Liver (tissue), 9 donors: ENCODE results near the gene SLMAP. TPM values are rescaled to one million over a fixed set of nuclear protein-coding genes. Genes with fewer than 3 reads are reported as not detected.

Experiments
- DNase-seq: peaks from one replicate; pipeline ENCODE4 v3.0.0-alpha.2; 2017; ENCODE audit warnings: low spot score
- H3K27ac ChIP-seq, 2 donors: one replicate each; pipeline ENCODE4 v1.7.0; 2013; ENCODE audit warnings: inconsistent platforms in 2 of 2, low read length in 2 of 2, control low read depth in 1 of 2, low read depth in 1 of 2, mild to moderate bottlenecking in 1 of 2
- H3K27me3 ChIP-seq, 4 donors: one replicate each; pipeline versions ENCODE4 v1.6.1 to v1.7.0; 2013; ENCODE audit warnings: low read length in 3 of 4, inconsistent platforms in 1 of 4, mild to moderate bottlenecking in 1 of 4, moderate library complexity in 1 of 4; ENCODE audit not compliant: control insufficient read depth in 4 of 4, insufficient read depth in 4 of 4
- H3K36me3 ChIP-seq, 4 donors: one replicate each; pipeline versions ENCODE4 v1.6.1 to v1.7.0; 2013; ENCODE audit warnings: low read length in 3 of 4, mild to moderate bottlenecking in 3 of 4, low read depth in 1 of 4, moderate library complexity in 1 of 4; ENCODE audit not compliant: control insufficient read depth in 4 of 4, insufficient read depth in 3 of 4
- H3K4me1 ChIP-seq, 4 donors: one replicate each; pipeline versions ENCODE4 v1.6.1 to v1.7.0; 2013; ENCODE audit warnings: low read length in 3 of 4, mild to moderate bottlenecking in 3 of 4, moderate library complexity in 1 of 4; ENCODE audit not compliant: control insufficient read depth in 4 of 4, insufficient read depth in 4 of 4
- H3K4me3 ChIP-seq, 3 donors: one replicate each; pipeline versions ENCODE4 v1.6.1 to v1.7.0; 2013; ENCODE audit warnings: low read length in 3 of 3, control low read depth in 1 of 3, low read depth in 1 of 3, mild to moderate bottlenecking in 1 of 3
- H3K9ac ChIP-seq, 2 donors: one replicate each; pipeline ENCODE4 v1.7.0; 2013; ENCODE audit warnings: low read length in 2 of 2, mild to moderate bottlenecking in 2 of 2, moderate library complexity in 2 of 2, control low read depth in 1 of 2, low read depth in 1 of 2
- H3K9me3 ChIP-seq, 4 donors: one replicate each; pipeline versions ENCODE4 v1.6.1 to v1.7.0; 2013; ENCODE audit warnings: low read length in 3 of 4; ENCODE audit not compliant: control insufficient read depth in 4 of 4
- EGR1 ChIP-seq, 2 donors: IDR thresholded peaks; 2 replicates each; pipeline ENCODE4 v1.6.1; 2016 to 2018; ENCODE audit warnings: antibody characterized with exemption in 2 of 2, low read depth in 2 of 2
- FOXA1 ChIP-seq: IDR thresholded peaks from 2 replicates; pipeline ENCODE4 v1.6.1; 2016; ENCODE audit warnings: antibody characterized with exemption
- GABPA ChIP-seq, 2 donors: IDR thresholded peaks in 1 of 2; conservative IDR thresholded peaks in 1 of 2; 2 replicates each; pipeline ENCODE4 v1.6.1; 2016; ENCODE audit warnings: antibody characterized with exemption in 2 of 2, mild to moderate bottlenecking in 1 of 2, moderate library complexity in 1 of 2
- HNF4A ChIP-seq, 2 donors: conservative IDR thresholded peaks; 2 replicates each; pipeline ENCODE4 v1.6.1; 2016; ENCODE audit warnings: antibody characterized with exemption in 2 of 2, mild to moderate bottlenecking in 2 of 2
- HNF4G ChIP-seq: IDR thresholded peaks from 2 replicates; pipeline ENCODE4 v1.6.1; 2016; ENCODE audit warnings: antibody characterized with exemption
- JUND ChIP-seq, 2 donors: IDR thresholded peaks; 2 replicates each; pipeline ENCODE4 v1.6.1; 2016; ENCODE audit warnings: antibody characterized with exemption in 2 of 2
- MAX ChIP-seq: IDR thresholded peaks from 2 replicates; pipeline ENCODE4 v1.6.1; 2016; ENCODE audit warnings: antibody characterized with exemption
- NR2F2 ChIP-seq: IDR thresholded peaks from 2 replicates; pipeline ENCODE4 v1.6.1; 2016; ENCODE audit warnings: antibody characterized with exemption
- RAD21 ChIP-seq, 2 donors: IDR thresholded peaks; 2 replicates each; pipeline ENCODE4 v1.6.1; 2016; ENCODE audit warnings: antibody characterized with exemption in 2 of 2, mild to moderate bottlenecking in 2 of 2
- RXRA ChIP-seq, 2 donors: IDR thresholded peaks; 2 replicates each; pipeline ENCODE4 v1.6.1; 2017 to 2018; ENCODE audit warnings: antibody characterized with exemption in 2 of 2, mild to moderate bottlenecking in 1 of 2
- SP1 ChIP-seq: IDR thresholded peaks from 2 replicates; pipeline ENCODE4 v1.6.1; 2018; ENCODE audit warnings: antibody characterized with exemption, mild to moderate bottlenecking
- TAF1 ChIP-seq: conservative IDR thresholded peaks from 2 replicates; pipeline ENCODE4 v1.6.1; 2016; ENCODE audit warnings: antibody characterized with exemption, mild to moderate bottlenecking
- YY1 ChIP-seq: IDR thresholded peaks from 2 replicates; pipeline ENCODE4 v1.6.1; 2016; ENCODE audit warnings: antibody characterized with exemption, mild to moderate bottlenecking
- WGBS: extraction: QIAGEN DNeasy Blood & Tissue Kit; methylation state at CpG from one replicate; pipeline ENCODE4 v1.1.7; 2013; 5-methylcytosine and 5-hydroxymethylcytosine counted together
- polyA plus RNA-seq, 2 donors: library from polyadenylated mRNA; stranded (reverse) in 1 of 2; unstranded in 1 of 2; fragments of 200-250 nt in 1 of 2; fragments of >200 nt in 1 of 2; fragmentation: Nextera tagmentation in 1 of 2; extraction: Ambion mirVana in 1 of 2; gene quantifications; one replicate each; pipeline versions ENCODE4 v1.2.1 to v1.2.3, GENCODE V29; 2013 to 2015
- total RNA-seq, 2 donors: library from RNA; depleted of rRNA; stranded (reverse); fragments of >200 nt; gene quantifications; one replicate each; pipeline ENCODE4 v1.2.3, GENCODE V29; 2014
- TF ChIP-seq, protein P1 (sequence below): fragments of 150-350 bp; IDR thresholded peaks from 2 replicates; pipeline ENCODE4 v1.5.1; 2017; ENCODE audit warnings: improper control_type of control experiment, low read depth, low read length; ENCODE audit not compliant: missing input control
- TF ChIP-seq, protein P2 (sequence below): IDR thresholded peaks from 2 replicates; pipeline ENCODE4 v1.6.1; 2016; ENCODE audit warnings: antibody characterized with exemption
- TF ChIP-seq, protein P3 (sequence below): IDR thresholded peaks from 2 replicates; pipeline ENCODE4 v1.6.1; 2016; ENCODE audit warnings: antibody characterized with exemption, mild to moderate bottlenecking
- TF ChIP-seq, protein P4 (sequence below): IDR thresholded peaks from 2 replicates; pipeline ENCODE4 v1.6.1; 2016; ENCODE audit warnings: antibody characterized with exemption
- donor health status: healthy.
- donor health status: healthy.
- donor health status: healthy.
- donor health status: healthy.
- donor health status: healthy.

The SLMAP gene
- total and polyA plus RNA-seq, 4 donors: 10.2 to 37.8 (median 19.4) TPM

GRCh38 chr3:57743496-57743895 lies 12.6 kb upstream of the SLMAP start:
- TF ChIP-seq, protein P1, sequence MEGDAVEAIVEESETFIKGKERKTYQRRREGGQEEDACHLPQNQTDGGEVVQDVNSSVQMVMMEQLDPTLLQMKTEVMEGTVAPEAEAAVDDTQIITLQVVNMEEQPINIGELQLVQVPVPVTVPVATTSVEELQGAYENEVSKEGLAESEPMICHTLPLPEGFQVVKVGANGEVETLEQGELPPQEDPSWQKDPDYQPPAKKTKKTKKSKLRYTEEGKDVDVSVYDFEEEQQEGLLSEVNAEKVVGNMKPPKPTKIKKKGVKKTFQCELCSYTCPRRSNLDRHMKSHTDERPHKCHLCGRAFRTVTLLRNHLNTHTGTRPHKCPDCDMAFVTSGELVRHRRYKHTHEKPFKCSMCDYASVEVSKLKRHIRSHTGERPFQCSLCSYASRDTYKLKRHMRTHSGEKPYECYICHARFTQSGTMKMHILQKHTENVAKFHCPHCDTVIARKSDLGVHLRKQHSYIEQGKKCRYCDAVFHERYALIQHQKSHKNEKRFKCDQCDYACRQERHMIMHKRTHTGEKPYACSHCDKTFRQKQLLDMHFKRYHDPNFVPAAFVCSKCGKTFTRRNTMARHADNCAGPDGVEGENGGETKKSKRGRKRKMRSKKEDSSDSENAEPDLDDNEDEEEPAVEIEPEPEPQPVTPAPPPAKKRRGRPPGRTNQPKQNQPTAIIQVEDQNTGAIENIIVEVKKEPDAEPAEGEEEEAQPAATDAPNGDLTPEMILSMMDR: no peak
- no peak for TF ChIP-seq NR2F2
- TF ChIP-seq FOXA1: no peak
- TF ChIP-seq GABPA (IDR thresholded peaks at IDR 0.05 in 1 of 2, conservative IDR thresholded peaks at IDR 0.05 in 1 of 2): no peak
- TF ChIP-seq, protein P2, sequence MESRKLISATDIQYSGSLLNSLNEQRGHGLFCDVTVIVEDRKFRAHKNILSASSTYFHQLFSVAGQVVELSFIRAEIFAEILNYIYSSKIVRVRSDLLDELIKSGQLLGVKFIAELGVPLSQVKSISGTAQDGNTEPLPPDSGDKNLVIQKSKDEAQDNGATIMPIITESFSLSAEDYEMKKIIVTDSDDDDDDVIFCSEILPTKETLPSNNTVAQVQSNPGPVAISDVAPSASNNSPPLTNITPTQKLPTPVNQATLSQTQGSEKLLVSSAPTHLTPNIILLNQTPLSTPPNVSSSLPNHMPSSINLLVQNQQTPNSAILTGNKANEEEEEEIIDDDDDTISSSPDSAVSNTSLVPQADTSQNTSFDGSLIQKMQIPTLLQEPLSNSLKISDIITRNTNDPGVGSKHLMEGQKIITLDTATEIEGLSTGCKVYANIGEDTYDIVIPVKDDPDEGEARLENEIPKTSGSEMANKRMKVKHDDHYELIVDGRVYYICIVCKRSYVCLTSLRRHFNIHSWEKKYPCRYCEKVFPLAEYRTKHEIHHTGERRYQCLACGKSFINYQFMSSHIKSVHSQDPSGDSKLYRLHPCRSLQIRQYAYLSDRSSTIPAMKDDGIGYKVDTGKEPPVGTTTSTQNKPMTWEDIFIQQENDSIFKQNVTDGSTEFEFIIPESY: no peak
- no peak for TF ChIP-seq JUND (IDR thresholded peaks at IDR 0.05)
- TF ChIP-seq EGR1 (IDR thresholded peaks at IDR 0.05; ENCODE audit: low read depth in 2 of 2): no peak
- TF ChIP-seq SP1: no peak
- TF ChIP-seq HNF4G: no peak
- no peak for TF ChIP-seq RAD21 (IDR thresholded peaks at IDR 0.05)
- TF ChIP-seq TAF1: no peak
- no peak for TF ChIP-seq MAX
- no peak for TF ChIP-seq RXRA (IDR thresholded peaks at IDR 0.05)
- TF ChIP-seq, protein P3, sequence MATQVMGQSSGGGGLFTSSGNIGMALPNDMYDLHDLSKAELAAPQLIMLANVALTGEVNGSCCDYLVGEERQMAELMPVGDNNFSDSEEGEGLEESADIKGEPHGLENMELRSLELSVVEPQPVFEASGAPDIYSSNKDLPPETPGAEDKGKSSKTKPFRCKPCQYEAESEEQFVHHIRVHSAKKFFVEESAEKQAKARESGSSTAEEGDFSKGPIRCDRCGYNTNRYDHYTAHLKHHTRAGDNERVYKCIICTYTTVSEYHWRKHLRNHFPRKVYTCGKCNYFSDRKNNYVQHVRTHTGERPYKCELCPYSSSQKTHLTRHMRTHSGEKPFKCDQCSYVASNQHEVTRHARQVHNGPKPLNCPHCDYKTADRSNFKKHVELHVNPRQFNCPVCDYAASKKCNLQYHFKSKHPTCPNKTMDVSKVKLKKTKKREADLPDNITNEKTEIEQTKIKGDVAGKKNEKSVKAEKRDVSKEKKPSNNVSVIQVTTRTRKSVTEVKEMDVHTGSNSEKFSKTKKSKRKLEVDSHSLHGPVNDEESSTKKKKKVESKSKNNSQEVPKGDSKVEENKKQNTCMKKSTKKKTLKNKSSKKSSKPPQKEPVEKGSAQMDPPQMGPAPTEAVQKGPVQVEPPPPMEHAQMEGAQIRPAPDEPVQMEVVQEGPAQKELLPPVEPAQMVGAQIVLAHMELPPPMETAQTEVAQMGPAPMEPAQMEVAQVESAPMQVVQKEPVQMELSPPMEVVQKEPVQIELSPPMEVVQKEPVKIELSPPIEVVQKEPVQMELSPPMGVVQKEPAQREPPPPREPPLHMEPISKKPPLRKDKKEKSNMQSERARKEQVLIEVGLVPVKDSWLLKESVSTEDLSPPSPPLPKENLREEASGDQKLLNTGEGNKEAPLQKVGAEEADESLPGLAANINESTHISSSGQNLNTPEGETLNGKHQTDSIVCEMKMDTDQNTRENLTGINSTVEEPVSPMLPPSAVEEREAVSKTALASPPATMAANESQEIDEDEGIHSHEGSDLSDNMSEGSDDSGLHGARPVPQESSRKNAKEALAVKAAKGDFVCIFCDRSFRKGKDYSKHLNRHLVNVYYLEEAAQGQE: no peak
- no peak for TF ChIP-seq HNF4A (conservative IDR thresholded peaks at IDR 0.05)
- TF ChIP-seq, protein P4, sequence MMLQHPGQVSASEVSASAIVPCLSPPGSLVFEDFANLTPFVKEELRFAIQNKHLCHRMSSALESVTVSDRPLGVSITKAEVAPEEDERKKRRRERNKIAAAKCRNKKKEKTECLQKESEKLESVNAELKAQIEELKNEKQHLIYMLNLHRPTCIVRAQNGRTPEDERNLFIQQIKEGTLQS: no peak
- TF ChIP-seq YY1: no peak
- no peak overlapping the region for H3K4me3 ChIP-seq
- H3K9me3 ChIP-seq: no peaks in the 10 kb centered on the region
- H3K36me3 ChIP-seq: no peaks in the 10 kb centered on the region
- no peaks in the 10 kb centered on the region for H3K27me3 ChIP-seq
- no peak for DNase-seq
- H3K27ac ChIP-seq: no peak overlapping the region
- WGBS: 85% methylated on average over 1 of the region's 1 CpG
- H3K4me1 ChIP-seq: peaks cover 3 to 8% (median 5%) of the 10 kb centered on the region in 4 donors
- no peak overlapping the region for H3K9ac ChIP-seq

- DNase-seq: no peak
- Histone ChIP-seq H3K9me3 (no peaks in the 10 kb centered on the region), H3K4me1 (peaks cover 3 to 8% (median 5%) of the 10 kb centered on the region in 4 donors), H3K27ac (no peak overlapping the region), H3K9ac (no peak overlapping the region), H3K36me3 (no peaks in the 10 kb centered on the region), H3K4me3 (no peak overlapping the region), H3K27me3 (no peaks in the 10 kb centered on the region)
- WGBS: 97% methylated on average over 3 of the region's 3 CpGs
- TF ChIP-seq MAX (no peak), FOXA1 (no peak), JUND (IDR thresholded peaks at IDR 0.05) (no peak), EGR1 (IDR thresholded peaks at IDR 0.05; ENCODE audit: low read depth in 2 of 2) (no peak), HNF4G (no peak), TAF1 (no peak)
- TF ChIP-seq, protein P2: no peak
Measured at GRCh38 chr3:57745101-57745500, 11.0 kb upstream of the SLMAP start.
